NB4 (cell line): ENCODE results near the gene CDK4.

Experiments used
- DNase-seq: peaks from one replicate; pipeline ENCODE4 v3.0.0; 2010; ENCODE audit warnings: low read depth
- H3K4me3 ChIP-seq: one replicate; pipeline ENCODE4 v1.5.1; 2011; ENCODE audit warnings: mild to moderate bottlenecking, low read depth, low read length, moderate library complexity
- MYC ChIP-seq: IDR thresholded peaks from 2 replicates; pipeline ENCODE4 v1.6.1; 2011; ENCODE audit warnings: low read depth, low read length
- POLR2A ChIP-seq: IDR thresholded peaks from 2 replicates; pipeline ENCODE4 v1.6.1; 2011; ENCODE audit warnings: mild to moderate bottlenecking; ENCODE audit not compliant: insufficient read length; ENCODE audit errors: extremely low read depth
- TF ChIP-seq, protein P1 (sequence below): IDR thresholded peaks from 2 replicates; pipeline ENCODE4 v1.6.1; 2011; ENCODE audit warnings: low read depth, low read length
- TF ChIP-seq, protein P2 (sequence below): IDR thresholded peaks from one replicate; pipeline ENCODE4 v1.5.1; 2012; ENCODE audit warnings: low read depth, low read length

The CDK4 gene

DNA sequence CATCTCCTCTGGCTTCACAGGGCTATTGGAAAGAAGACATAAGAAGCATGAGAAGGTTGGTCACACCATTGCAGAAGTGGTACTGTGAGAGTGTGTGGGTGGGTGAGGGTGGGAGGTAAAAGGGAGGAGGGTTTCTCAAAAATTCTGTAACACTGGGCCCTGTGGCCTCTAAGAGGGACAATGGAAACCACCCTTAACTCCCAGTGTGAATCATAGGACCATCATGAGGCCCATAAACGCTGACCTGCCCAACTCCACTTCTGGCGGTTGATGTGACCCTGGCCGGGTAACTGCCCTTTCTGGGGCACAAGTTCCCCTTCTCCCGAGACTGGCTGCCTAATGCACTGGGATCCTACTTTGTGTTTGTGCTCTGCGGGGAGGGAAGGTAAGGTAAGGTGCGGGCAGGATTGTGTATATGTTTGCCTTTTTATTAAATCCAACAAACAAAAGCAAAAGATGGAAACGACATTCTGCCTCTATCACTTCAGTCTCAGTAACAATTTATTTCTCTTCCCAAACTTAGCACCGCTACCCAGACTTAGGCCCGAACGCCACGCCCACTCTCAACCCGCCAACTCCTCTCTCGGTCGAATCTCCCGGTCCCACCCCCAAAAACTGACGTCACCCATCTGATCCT is 19.2 kb upstream of the CDK4 start:
- peak; percentile 98 for DNase-seq
- TF ChIP-seq, protein P1, sequence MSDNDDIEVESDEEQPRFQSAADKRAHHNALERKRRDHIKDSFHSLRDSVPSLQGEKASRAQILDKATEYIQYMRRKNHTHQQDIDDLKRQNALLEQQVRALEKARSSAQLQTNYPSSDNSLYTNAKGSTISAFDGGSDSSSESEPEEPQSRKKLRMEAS: no peak; the same call in 1 of the 2 replicates
- TF ChIP-seq, protein P2, sequence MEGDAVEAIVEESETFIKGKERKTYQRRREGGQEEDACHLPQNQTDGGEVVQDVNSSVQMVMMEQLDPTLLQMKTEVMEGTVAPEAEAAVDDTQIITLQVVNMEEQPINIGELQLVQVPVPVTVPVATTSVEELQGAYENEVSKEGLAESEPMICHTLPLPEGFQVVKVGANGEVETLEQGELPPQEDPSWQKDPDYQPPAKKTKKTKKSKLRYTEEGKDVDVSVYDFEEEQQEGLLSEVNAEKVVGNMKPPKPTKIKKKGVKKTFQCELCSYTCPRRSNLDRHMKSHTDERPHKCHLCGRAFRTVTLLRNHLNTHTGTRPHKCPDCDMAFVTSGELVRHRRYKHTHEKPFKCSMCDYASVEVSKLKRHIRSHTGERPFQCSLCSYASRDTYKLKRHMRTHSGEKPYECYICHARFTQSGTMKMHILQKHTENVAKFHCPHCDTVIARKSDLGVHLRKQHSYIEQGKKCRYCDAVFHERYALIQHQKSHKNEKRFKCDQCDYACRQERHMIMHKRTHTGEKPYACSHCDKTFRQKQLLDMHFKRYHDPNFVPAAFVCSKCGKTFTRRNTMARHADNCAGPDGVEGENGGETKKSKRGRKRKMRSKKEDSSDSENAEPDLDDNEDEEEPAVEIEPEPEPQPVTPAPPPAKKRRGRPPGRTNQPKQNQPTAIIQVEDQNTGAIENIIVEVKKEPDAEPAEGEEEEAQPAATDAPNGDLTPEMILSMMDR: no peak
- TF ChIP-seq POLR2A (no peak), MYC (no peak)
- H3K4me3 ChIP-seq: peak overlapping the region; percentile 87

DNA sequence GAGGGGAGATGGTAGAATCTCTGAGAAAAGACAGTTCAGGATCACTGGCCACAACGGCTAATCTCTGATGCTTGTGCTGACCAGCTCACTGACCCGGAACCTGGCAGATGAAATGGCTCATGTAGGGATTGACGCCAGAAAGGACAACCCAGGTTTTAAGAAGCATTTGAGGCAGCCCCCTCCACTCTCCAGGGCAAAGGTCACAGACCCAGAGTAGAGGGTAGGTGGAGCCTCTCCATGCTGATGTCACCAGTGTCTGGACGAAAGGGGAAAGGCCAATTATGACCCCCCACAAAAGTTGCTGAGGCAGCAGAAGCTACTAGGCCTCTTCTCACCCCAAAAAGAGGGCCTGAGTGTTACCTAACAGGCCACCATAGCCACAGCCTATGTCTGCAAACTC is 18.6 kb upstream of the CDK4 start:
- TF ChIP-seq MYC (no peak), POLR2A (no peak)
- TF ChIP-seq, protein P2: no peak
- TF ChIP-seq, protein P1: no peak
- peak overlapping the region; percentile 87 for H3K4me3 ChIP-seq
- no peak for DNase-seq

DNA sequence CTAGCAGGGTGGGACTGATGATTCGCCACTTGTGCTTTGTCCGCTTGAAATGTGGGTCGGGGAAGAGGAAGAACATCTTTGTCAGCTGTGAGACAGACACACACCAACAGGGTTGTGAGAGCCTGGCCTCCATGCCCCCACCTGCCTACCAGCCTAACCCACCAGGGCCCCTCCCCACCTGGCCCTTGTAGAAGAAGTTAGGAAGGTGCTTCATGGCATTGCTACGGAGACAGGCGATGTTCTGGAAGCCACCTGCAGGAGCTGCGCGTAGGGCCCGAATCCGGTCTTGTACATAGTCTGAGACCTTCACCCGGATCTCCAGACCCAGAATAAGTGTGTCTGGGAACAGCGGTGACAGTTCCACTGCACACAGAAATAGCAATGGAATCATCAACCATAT is 17.5 kb upstream of the CDK4 start:
- DNase-seq: no peak
- H3K4me3 ChIP-seq: no peak overlapping the region
- TF ChIP-seq, protein P1: no peak
- TF ChIP-seq, protein P2: no peak
- TF ChIP-seq MYC (no peak), POLR2A (no peak)

DNA sequence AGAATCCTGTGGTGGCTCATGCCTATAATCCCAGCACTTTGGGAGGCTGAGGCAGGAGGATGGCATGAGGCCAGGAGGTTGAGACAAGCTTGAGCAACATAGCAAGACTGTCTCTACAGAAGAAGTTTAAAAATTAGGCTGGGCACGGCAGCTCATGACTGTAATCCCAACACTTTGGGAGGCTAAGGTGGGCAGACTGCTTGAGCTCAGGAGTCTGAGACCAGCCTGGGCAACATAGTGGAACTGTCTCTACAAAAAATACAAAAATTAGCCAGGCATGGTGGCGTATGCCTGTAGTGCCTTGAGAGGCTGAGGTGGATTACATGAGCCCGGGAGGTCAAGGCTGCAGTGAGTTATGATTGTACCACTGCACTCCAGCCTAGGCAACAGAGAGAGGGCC is 15.8 kb upstream of the CDK4 start:
- TF ChIP-seq MYC (no peak), POLR2A (no peak)
- TF ChIP-seq, protein P2: no peak
- TF ChIP-seq, protein P1: no peak
- H3K4me3 ChIP-seq: no peak overlapping the region
- no peak for DNase-seq

DNA sequence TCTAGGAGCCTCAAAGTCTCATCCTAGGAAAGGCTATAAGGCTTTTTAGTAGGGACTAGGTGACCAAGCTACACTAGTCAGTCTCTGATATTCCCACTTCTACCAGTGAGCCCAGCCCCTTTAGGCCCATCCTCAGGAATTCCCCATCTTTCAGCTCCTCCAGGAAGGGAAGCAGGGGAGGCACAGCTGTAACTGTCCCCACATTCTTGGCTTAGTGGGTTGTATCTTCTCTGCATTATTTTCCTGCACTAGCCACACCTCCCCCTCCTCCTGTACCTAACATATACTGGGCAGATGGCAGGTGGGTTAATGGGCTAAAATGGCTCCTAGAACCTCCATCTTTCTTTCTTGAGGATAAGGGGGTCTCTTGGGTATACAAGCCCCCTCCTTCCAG is 15.2 kb upstream of the CDK4 start:
- TF ChIP-seq MYC: no peak
- TF ChIP-seq, protein P2: no peak
- no peak for TF ChIP-seq POLR2A
- TF ChIP-seq, protein P1: no peak
- no peak overlapping the region for H3K4me3 ChIP-seq
- DNase-seq: no peak
